KG1 (cell line): Measurements from ENCODE around the gene PRG2.
A peak's percentile ranks its signal among the peaks of the same experiment; 100 is the strongest.
"Not testable (repeated sequence)": the region's sequence is repeated elsewhere in the genome, so short reads cannot be mapped to it uniquely, and the experiment has no call there.

Source experiments
- DNase-seq: peaks from one replicate; lab custom pipeline; 2025; lab: John Stamatoyannopoulos, UW

Gene PRG2

GRCh38 chr11:57347336-57347735, 43.1 kb downstream of the PRG2 start:
- DNase-seq, result no peak

GRCh38 chr11:57345555-57346211, 44.8 kb downstream of the PRG2 start:
- DNase-seq, result peak; percentile 76

GRCh38 chr11:57344826-57345225, 45.6 kb downstream of the PRG2 start:
- no peak for DNase-seq

- DNase-seq, result no peak
Measured at GRCh38 chr11:57343825-57344224, 46.6 kb downstream of the PRG2 start.

- no peak for DNase-seq
Measured at GRCh38 chr11:57342702-57343101, 47.7 kb downstream of the PRG2 start.

- no peak for DNase-seq
Measured at GRCh38 chr11:57341250-57341808, 49.1 kb downstream of the PRG2 start.

GRCh38 chr11:57340039-57340615, 50.3 kb downstream of the PRG2 start:
- DNase-seq, result no peak

GRCh38 chr11:57339328-57339727, 51.1 kb downstream of the PRG2 start:
- DNase-seq, result no peak

- no peak for DNase-seq
Measured at GRCh38 chr11:57338142-57338541, 52.3 kb downstream of the PRG2 start, which contains the start of gene P2RX3. Gene P2RX3, plus strand, starts transcription at chr11:57338352. Its CDS starts 199 bp downstream, at chr11:57338551.

- not testable (repeated sequence) for DNase-seq
Measured at GRCh38 chr11:57336856-57337255, 53.6 kb downstream of the PRG2 start.
